ENCODE data around the gene SLC24A1.

SLC24A1 gene

DNA sequence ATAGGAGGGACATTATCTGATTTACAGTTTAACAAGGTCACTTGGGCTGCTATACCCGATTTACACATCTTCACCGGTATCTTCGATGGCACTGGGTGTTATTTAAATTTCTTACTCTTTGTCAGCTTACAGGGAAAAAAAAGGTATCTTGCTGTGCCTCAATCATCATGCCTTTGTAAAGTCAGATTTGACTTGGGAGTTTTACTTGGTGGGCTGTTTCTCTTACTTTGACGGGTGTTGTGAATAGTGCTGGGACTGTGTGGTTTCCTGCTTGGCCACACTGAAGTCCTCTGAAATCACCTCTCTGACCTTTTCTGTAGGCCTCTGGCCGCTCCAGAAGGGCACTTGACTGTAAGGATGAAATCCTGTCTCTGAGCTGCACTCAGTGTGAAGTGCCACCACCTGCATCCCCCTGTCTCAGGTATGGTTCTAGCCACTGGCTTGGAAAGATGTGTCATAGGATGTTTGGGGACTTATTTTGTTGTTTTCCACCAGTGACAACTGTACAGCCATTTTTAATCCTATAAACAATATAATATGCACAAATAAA is 3.1 kb upstream of the SLC24A1 start:
- TF ChIP-seq, protein P1, sequence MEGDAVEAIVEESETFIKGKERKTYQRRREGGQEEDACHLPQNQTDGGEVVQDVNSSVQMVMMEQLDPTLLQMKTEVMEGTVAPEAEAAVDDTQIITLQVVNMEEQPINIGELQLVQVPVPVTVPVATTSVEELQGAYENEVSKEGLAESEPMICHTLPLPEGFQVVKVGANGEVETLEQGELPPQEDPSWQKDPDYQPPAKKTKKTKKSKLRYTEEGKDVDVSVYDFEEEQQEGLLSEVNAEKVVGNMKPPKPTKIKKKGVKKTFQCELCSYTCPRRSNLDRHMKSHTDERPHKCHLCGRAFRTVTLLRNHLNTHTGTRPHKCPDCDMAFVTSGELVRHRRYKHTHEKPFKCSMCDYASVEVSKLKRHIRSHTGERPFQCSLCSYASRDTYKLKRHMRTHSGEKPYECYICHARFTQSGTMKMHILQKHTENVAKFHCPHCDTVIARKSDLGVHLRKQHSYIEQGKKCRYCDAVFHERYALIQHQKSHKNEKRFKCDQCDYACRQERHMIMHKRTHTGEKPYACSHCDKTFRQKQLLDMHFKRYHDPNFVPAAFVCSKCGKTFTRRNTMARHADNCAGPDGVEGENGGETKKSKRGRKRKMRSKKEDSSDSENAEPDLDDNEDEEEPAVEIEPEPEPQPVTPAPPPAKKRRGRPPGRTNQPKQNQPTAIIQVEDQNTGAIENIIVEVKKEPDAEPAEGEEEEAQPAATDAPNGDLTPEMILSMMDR (IDR thresholded peaks at IDR 0.05; ENCODE audit: insufficient read depth, low read depth, low read length, missing control alignments), result no peak
- H3K4me3 ChIP-seq (ENCODE audit: low read depth, low read length), result no peak overlapping the region
- DNase-seq (ENCODE audit: low read depth), result no peak

DNA sequence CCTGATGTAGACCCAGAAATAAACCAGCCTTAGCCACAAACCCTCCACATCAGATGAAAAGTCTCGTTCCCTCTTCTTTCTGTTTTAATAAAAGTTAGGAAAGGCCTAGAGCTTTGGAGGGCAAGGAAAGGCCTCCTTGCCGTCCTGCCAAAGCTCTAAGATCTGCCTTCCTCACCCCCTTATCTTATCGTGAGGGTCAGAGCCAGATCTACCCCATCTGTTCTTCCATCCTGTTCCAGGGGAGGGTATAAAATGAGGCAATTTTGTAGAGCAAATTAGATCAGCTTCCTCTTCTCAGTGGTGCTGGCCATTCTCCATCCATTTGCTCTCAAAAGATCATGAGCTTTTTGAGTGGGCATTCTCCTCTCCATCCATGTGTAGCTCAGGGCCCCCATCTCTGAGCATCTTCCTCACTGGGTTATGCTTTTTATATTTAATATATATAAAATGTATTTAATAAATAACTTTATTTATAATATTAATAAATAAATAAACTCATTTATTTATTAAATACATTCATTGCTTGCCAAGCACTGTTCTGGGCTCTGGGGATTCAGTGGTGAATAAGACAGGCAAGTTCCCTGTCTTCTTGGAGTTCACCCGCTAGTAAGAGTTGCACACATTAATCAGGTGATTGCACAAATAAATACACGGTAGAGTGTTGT is 2.0 kb upstream of the SLC24A1 start:
- TF ChIP-seq, protein P1 (IDR thresholded peaks at IDR 0.05; ENCODE audit: insufficient read depth, low read depth, low read length, missing control alignments), result no peak
- no peak for DNase-seq (ENCODE audit: low read depth)

DNA sequence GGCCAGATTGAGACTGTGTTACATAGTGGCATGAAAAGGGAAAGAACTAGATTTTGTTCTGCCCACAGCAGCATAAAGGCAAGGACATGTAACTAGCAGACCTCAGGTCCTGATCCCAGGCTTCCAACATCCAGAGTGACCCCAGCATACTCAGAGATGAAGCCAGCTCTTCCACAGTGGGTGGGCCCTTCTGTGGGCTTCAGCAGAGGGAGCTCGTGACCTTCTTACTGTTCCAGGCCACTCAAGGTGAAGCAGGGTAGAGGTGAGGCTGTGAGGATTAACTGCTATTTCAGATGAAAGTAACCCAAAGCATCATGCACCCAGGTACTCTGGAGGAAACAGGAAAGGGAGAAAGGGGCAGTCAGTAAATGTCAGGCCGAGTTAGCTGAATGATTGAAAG is 905 bp upstream of the SLC24A1 start:
- no peak overlapping the region for H3K4me3 ChIP-seq (ENCODE audit: low read depth, low read length)
- TF ChIP-seq, protein P1 (IDR thresholded peaks at IDR 0.05; ENCODE audit: insufficient read depth, low read depth, low read length, missing control alignments), result peak; percentile 11
- no peak for DNase-seq (ENCODE audit: low read depth)

More for the DNA sequence above, 2.0 kb upstream of the SLC24A1 start:
- no peak overlapping the region for H3K4me3 ChIP-seq (ENCODE audit: low read depth, low read length)

- H3K4me3 ChIP-seq (ENCODE audit: low read depth, low read length), result no peak overlapping the region
- TF ChIP-seq, protein P1 (IDR thresholded peaks at IDR 0.05; ENCODE audit: insufficient read depth, low read depth, low read length, missing control alignments), result no peak
- no peak for DNase-seq (ENCODE audit: low read depth)
Observed at GRCh38 chr15:65623103-65623502, 1.4 kb downstream of the SLC24A1 start.

GRCh38 chr15:65626856-65627255 is 5.1 kb downstream of the SLC24A1 start:
- TF ChIP-seq, protein P1 (IDR thresholded peaks at IDR 0.05; ENCODE audit: insufficient read depth, low read depth, low read length, missing control alignments), result no peak
- no peak for DNase-seq (ENCODE audit: low read depth)
- H3K4me3 ChIP-seq (ENCODE audit: low read depth, low read length), result no peak overlapping the region

- TF ChIP-seq, protein P1 (IDR thresholded peaks at IDR 0.05; ENCODE audit: insufficient read depth, low read depth, low read length, missing control alignments), result no peak
Observed at GRCh38 chr15:65629548-65629947, 7.8 kb downstream of the SLC24A1 start.

DNA sequence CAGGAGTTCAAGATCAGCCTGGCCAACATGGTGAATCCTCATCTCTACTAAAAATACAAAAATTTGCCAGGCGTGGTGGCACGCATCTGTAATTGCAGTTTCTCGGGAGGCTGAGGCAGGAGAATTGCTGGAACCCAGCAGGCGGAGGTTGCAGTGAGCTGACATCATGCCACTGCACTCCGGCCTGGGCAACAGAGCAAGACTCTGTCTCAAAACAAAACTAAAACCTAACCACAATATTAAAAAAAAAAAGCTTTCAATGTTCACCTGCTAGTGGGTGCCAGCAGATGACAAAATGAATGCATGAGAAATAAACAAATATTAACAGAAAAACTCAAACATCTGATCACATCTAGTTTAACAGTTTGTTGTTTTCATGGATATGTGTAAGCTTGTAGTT is 9.0 kb downstream of the SLC24A1 start:
- no peak overlapping the region for H3K4me3 ChIP-seq (ENCODE audit: low read depth, low read length)
- TF ChIP-seq, protein P1 (IDR thresholded peaks at IDR 0.05; ENCODE audit: insufficient read depth, low read depth, low read length, missing control alignments), result no peak
- DNase-seq (ENCODE audit: low read depth), result peak; percentile 41

More at GRCh38 chr15:65629548-65629947, 7.8 kb downstream of the SLC24A1 start:
- no peak overlapping the region for H3K4me3 ChIP-seq (ENCODE audit: low read depth, low read length)
- DNase-seq (ENCODE audit: low read depth), result no peak
